Measurements from ENCODE around the gene ARFGAP2.

- TF ChIP-seq CTCF (IDR thresholded peaks at IDR 0.05): no peak
- TF ChIP-seq POLR2A (IDR thresholded peaks at IDR 0.05): no peak
These were observed 36.8 kb downstream of the ARFGAP2 start for GRCh38 chr11:47139878-47140277.

Data from breast epithelium (tissue), 3 donors.